Stimulated activated CD8-positive, alpha-beta memory T cell treated with anti-CD3 and anti-CD28 coated beads, Interleukin-4, amount 100 ng/mL, for 24 hours (primary cell): ENCODE data around the gene RBFOX1.

Experiments used
- DNase-seq: peaks from one replicate; pipeline ENCODE4 v3.0.0-alpha.2; 2020; ENCODE audit warnings: low read depth

The RBFOX1 gene

DNA sequence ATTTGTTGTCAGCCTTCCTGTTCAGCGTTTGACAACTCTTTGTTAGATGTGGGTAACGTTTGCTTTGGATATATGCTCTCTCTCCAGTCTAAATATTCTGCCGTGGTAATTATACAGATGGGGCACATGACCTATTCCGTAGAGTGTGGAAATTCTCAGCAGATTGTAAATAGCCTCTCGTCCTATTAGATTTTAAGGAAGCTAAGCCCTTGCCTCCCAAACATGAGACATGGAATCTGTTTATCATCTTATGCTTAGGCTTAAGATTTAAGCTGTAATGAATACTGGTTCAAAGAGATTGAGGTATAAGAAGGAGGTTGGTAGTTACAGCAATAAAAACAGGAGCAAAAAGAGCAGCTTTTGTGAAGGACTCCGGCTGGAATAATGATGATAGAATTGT is 87.4 kb downstream of the RBFOX1 start:
- DNase-seq = no peak

DNA sequence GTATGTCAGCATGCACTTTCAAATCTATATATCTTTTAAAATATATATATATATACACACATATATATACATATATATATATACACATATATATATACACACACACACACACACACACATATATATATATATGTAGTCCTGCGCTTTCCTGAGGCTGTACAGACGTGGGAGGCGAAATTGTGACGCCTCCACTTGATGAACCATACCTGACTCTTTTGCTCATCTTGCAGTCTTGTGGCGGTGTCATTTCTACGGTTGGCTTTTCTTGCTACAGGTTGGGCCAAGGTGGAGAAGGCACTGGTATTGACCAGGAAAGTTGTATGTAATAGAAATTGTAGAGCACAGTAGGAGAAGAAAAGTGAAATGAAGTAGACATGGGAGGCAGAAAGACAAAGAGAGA is 88.2 kb downstream of the RBFOX1 start:
- no peak for DNase-seq

DNA sequence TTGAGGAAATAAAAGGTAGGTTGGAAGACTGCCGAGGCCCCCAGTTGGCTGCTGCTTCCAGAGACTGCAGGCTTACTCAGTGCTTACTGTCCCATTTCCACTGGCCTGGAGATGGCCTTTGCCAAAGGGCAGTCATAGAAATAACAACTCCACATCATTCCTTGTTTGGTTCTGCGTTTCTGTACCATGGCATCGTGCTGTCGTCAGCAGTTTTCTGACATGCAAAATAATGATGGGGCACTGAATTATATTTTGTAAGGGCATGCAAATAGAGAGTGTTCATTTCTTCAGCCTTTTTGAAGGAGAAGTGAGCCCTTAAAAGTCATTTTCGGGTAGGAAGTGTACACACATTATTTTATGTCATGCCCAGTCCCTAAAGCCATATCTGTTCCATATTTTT is 88.9 kb downstream of the RBFOX1 start:
- no peak for DNase-seq

DNA sequence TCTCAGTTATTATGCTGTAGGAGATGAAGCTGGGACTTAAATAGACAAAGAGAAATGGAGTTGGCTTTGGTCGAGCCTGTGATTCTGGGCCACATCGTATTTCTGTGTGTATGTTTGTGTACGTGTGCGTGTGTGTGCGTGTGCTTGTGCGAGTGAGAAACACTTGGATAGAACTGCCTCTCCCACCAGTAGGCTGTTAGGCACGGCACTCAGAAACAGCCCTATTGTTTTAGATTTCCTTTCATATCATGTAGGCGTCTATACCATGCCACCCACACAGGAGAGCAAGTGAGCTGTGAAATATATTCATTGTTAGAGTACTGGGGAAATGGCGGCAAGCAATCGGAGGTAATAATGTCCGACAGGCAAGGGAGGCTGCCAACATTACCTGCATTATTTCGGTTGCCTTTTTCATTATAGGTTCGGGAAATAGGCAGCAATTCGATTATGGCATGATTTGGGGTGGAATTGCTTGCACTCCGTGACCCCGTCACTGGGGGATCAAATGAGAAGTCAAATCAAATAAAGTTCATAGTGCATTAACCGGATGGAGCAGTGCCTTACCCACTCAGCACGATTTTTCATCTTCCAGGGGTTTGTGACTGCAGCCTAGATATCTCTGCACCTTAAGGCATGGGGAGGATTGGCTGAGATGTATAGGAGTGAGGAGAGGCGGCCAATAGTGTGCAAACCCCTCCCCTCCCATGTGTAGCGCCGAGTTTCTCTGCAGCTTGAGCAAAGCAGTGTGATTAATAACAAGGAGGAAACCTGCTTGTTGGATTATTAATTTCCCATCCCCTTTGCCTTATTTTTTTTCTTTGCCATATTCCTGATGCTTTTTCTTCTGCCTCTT is 89.6 kb downstream of the RBFOX1 start:
- no peak for DNase-seq

DNA sequence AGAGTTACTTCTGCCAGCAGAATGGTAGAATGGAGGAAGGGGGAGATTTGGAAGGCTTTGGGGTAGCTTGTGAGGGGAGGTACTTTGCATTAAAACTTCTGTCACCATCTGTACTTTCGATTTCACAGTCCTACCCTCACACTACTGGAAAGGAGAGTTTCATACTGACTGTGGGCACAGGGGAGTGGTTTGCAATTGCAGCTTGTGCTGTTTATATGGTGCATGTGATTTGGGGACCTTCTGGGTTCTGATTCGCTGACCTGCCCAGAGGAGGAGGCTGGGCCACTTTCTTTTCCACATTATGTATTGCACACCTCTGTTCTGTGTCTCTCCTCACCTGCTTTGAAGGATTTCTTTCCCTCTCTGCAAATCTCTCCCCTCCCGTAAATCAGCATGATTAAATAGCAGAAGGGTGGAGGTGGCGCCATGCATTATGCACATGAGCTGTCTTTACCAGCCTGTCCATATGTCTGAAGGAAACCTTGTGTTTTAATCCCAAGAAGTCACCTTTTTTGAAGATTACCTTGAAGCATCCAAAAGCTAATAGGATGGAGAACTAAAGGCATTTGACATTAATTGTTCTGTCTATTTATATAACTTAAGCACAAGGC is 90.9 kb downstream of the RBFOX1 start:
- no peak for DNase-seq

DNA sequence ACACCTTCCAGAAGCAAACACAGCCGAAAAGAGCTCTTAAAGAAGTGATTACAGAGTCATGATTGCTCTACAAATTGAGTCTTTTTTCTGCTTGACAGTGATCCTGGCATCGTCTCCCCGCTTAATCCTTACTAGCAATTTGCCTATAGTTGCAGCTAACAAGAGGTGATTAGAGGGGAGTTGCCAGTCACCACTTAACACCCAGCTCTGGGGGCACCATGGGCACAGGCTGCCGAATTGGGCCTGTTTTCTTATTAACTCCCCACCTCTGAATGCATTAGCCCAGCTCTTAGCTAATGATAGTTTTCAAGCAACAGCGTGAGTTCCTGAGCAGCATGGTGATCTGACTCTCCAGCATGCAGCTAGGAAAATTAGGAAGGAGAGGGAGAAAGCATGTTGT is 93.5 kb downstream of the RBFOX1 start:
- no peak for DNase-seq

DNA sequence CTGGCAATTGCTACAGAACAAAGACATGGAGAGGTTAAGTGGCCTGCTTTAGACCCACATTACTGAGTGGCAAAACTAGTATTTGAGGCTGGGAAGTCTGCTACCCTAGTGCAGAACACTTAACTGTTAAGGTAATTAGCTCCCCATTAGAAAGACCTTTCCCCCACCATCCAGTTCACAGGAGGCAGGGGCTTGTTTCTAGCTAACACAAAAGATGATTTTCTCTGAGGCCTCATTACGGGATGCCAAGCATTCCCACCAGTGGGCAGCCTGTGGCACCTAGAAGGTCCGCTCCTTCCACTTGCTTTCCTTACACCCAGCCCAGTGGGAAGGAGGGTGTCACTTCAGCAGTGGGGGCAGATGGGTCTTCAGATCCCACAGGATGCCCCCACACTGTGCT is 99.1 kb downstream of the RBFOX1 start:
- DNase-seq = no peak

DNA sequence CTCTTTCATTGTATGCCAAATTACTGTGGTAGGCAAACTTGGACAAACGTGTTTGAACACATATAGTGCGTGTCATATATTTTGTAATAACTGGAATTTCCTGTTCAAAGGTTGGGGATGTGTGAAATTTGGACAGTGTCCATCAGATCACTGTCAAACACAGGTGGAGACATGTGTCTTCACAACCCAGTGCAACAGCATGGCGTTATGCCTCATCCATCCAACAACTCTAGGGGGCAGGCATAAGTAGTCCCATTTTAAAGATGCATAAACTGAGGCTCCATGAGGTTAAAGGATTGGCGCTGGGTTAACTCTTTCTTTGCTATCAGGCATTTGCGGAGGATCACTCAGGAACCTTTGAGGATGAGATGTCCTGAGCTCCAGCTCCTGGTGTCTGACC is 103.7 kb downstream of the RBFOX1 start:
- DNase-seq = no peak

DNA sequence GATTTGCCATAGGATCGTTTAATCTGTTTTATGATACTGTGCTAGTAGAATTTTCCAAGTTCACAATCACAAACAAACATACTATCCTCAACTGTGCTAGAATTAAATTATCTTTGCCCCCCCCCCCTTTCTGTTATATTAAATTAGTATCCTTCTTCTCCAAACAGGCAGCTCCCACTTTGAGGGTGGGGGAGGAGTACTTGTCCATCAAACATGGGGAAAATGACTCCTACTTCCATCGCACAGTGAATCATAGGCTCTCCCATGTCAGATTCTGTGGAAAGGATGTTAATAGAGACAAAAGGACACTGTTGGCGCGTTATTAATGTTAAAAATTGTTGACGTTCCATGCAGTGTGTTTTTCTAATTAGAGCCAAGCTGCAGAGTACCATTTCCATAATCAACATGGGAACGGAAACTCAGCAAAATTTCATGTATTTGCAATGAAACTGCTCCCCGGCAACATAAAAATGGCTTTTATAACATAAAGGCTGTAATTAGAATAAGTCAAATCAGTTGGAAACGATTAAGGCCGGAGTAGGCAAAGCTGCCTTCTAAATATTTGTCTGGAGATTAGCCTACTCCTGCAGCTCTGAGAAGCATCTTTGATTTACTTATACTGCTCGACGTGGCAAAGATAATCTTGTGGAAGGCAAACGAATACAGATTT is 104.6 kb downstream of the RBFOX1 start:
- no peak for DNase-seq

DNA sequence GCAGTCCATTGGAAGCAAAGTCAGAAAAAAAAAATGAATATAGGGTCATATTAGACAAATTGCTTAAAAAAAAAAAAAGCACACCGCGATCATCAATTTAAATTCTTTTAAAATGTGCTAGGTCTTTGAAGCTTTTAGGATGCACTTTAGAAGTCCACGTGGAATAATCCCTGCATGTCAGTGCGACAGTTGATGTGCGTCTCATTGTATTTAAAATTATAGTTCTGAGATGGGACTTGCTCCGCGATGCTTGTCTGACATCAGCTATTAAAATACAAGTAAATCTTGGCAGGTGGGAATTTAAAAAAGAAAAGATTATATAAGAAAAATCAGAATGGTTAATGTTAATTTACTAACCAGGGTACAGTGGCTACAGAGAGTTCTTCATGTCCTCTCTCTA is 105.2 kb downstream of the RBFOX1 start:
- no peak for DNase-seq

DNA sequence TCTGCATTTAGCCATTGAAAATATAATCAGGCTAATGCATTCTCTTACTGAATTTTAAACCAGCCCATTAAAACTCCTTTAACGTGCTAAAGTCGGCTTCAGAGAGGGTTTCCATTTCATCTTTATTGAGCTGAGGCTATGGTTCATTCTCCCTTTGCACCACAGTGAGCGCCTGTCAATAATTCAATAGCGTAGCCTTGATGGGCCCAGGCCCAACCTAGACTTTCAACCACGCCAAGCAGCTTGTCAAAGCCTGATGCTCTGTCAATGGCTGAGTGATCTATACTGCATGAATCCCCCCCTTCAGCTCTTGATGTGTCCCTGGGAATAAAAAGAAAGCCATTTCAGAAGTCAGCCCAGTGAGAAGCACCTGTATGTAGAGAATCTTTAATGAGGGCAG is 106.0 kb downstream of the RBFOX1 start:
- no peak for DNase-seq

DNA sequence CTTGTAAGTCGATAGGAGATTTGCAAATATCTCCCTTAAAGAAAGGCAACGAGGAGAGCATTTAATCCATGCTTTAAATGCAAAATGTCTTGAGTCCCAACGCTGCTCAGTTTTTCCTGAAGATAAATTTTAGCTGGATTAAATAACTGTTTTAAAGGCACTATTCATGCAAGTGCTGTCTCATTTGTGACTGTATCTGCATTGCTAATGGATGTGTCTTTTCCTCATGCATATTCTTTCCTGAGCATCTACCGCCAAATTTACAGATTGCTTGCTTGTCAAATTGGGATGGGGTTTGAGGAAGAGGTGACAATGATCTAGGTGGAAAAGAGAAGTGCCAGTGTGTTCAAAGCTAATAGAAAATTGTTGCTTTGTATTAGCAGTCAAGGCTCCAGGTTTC is 106.9 kb downstream of the RBFOX1 start:
- no peak for DNase-seq

DNA sequence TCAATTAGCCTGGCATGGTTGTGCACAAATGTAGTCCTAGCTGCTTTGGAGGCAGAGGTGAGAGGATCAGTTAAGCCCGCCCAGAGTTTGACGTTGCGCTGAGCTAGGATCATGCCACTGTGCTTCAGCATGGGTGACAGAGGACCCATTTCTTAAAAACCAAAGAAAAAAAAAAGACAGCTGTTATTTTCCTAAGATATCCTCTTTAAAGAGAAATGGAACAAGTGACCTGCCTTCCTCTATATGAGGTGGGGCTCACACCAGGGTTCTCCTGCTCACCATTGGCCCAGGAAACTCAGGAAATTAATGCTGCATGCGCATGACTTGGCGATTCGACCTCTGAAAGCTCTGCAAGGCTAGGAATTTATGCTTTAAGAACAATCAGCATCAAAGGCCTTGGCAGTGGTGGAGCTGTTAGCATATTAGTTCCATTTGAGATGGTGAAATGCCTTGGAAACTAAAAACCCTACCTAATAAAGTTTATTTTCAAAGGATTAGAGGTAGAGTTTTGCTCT is 108.3 kb downstream of the RBFOX1 start:
- no peak for DNase-seq

DNA sequence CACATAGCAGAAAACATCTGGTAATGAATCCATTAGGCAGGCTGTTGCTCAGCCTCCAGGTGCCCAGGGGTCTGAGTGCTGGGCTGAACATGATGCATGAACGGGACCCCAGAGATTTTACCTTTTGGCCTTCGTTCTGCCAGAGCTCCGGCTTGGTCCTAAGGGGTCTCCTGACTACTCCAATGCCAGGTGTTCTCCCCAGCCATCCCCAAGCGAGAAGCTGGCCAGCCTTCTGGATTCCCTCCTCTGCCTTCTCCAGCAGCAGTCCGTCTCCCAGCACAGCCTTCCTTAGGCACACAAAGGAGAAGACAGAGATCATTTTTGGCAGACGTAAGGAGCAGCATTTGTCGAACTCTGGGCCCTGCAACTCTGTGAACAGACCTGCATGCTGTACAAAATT is 109.4 kb downstream of the RBFOX1 start:
- no peak for DNase-seq

DNA sequence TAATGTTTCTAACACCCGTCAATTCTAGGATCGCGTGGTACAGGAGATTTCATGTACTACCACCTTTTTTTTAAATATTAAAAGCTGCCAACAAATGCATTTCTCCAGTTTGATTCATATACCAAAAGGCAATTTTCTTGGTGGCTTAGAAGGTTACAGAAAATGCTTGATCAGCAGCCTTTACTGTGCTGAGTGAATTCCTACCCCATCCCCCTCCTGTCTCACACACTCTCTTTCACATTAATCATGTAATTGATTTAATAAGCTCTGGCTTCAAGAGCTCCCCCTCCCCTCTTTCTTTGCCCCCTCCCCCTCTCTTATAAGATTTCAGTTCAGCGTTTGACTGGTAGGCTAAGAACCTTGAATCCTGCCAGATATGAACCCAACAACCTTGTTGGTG is 110.5 kb downstream of the RBFOX1 start:
- DNase-seq = no peak

DNA sequence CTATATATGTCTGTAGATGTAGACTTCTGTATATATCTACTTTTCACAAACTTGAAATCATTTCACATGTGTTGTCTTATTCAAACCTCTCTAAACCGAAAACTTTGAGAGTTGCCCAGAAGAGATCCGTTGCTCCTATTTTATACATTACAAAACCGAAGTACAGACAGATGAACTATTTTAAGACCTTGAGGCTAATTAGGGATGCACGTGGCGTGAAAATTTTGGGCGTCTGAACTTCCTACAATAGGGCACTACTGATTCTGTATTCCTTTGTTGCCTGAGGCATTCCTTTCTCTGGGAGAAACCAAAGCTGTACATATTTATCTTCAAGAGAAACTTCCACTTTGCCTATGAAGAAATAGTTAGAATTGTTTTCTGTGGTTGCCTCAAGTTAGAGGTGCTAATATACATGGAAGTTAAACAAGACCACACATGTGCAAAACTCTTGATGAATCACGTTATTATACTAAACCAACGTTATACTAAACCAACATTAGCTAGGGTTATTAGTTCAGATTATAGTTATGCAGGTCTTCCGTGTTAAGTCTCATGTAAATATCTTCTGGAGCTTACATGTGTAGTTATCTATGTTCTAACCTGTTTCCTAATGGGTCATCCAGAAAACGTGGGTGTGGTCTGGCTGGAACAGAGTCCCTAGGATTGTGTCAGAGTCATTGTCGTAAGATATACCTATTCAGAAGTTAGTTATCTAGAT is 111.2 kb downstream of the RBFOX1 start:
- DNase-seq = no peak

DNA sequence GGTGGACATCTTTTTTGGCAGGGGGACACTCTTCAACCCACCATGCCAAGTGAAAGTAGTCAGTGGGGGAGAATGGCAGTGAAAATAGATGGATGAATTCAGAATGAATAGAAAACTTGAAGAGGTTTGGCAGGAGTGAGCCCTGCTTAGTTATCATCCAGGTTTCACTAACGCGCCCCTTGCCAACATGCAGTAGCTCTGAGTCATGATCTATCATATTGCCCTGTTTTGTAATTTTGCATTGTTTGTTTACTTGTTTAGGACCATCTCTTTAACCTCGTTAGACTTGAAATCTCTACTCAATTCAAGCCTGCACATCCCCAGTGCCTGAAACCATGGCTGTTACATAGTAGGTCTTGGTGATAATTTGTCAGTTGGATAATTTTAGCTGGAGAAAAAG is 116.7 kb downstream of the RBFOX1 start:
- DNase-seq = no peak

DNA sequence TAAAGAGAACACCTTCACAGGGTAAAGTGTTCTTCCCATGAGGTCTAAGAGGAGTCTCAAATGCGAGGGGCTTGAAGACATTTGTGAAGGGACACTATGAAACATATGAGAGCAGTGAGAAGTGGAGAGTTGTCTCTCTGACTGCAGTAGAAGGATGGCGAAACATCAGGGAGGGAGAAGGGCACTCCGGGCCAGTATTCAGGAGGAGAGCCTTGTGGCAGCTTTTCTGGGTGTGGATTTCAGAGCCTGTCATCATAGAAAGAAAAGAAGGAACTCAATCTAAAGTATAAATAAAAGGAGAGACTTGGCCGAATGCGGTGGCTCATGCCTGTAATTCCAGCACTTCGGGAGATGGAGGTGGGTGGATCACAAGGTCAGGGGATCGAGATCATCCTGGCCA is 117.2 kb downstream of the RBFOX1 start:
- no peak for DNase-seq

DNA sequence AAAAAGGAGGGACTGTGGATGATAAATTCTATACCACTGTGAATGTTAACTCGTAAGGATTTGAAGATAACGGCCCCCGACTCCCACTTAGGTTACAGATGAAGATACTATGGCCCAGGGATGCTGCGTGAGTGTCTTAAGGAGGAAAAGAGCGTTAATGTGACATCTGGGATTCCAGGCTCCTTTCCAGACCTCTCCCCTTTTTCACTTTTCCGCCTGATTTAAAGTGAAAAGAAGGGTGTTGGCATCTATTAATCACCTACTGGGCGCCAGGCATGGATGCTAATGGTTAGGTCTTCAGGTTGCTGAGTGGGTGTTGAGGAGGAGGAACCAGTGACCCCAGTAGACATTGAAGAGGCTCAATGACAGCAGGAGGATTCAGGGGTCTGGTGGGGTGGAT is 117.8 kb downstream of the RBFOX1 start:
- no peak for DNase-seq

DNA sequence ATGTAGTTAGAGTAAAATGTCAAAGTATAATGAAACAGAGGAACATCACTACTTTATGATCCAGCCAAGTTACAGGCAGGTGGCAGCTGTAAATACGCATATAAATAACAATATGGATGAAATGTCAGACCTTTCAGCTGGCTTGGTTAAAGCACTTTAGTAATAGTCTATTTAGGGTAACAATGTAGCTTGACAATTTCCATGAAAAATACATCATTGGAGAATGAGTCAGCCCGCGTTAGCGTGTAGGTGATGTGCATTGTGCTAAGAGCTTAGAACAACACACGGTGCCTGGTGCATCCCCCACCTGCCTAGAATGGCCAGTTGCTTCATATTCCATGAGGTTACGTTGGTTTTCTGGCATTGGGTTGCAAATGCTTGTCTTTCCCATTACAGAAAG is 119.4 kb downstream of the RBFOX1 start:
- no peak for DNase-seq

DNA sequence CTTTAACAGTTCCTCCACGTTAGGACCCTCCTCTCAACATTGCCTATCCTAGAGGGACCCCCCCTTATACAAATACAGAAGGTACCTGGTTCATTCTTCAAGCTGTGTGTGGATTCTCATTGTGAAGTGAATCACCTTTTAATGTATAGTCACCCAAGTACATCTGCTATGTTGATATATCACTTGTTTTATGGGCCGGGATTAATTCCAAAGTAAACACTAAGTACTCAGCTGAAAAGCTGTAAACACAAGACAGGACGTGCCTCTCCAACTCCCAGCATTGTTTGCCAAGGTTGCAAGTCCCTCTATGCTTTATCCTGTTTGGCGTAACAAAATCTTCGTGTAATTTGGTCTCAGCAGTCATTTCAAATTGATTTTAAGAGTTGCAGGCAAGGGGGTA is 123.6 kb downstream of the RBFOX1 start:
- no peak for DNase-seq

DNA sequence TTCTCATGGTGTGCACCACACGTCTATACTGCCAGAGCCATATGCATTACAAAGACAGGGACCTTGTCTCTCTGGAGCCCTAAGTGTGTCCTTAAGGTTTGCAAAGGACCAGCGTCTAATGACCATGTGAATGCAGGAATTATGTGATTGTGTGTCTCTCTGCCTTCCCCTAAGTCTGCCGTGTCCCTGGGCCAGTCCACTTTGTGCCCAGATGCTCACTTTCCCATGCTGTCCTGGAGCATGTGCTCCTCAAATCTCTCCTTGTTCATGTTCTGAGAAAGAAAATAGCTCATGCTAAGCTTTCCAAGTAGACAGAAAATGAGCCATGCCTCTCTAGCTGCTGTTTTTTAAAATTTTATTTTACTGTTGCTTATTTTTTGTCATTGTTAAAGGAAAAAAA is 125.5 kb downstream of the RBFOX1 start:
- DNase-seq = no peak

DNA sequence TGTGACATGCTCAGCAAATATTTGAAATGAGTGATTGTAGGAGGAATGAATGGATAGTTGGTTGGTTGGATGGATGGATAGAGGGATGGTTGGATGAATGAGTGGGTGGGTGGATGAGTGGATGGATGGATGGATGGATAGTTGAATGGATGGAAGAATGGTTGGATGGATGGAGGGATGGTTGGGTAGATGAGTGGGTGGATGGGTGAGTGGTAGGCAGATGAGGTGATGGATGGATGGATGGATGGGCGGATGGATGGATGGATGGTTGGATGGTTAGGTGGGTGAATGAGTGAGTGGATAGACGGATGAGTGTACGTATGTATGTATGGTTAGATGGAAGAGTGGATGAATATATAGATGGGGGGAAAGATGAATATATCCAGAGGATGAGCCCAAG is 137.7 kb downstream of the RBFOX1 start:
- no peak for DNase-seq
